H1 (cell line): ENCODE results near the gene GGCX. TPM values are rescaled to one million over a fixed set of nuclear protein-coding genes. Genes with fewer than 3 reads are reported as not detected.
A peak's percentile ranks its signal among the peaks of the same experiment; 100 is the strongest.

Source experiments
- CTCF ChIA-PET: fragments of 300-600 bp; sonication (Branson Sonifier 250); formaldehyde crosslinking; loops from one replicate; lab custom pipeline; 2021; ENCODE audit not compliant: partially characterized antibody; lab: Charles Lee
- POLR2A ChIA-PET: fragments of 300-600 bp; sonication (Branson Sonifier 250); formaldehyde crosslinking; loops from one replicate; lab custom pipeline; 2021; ENCODE audit warnings: inconsistent platforms; ENCODE audit not compliant: partially characterized antibody; lab: Charles Lee
- DNase-seq, 2 experiments: peaks; one replicate each; pipeline versions ENCODE4 v3.0.0 to v3.0.0-alpha.2; 2010 to 2022; ENCODE audit warnings: low spot score in 2 of 2, low read depth in 1 of 2, mixed read lengths in 1 of 2
- FAIRE-seq: peaks from 2 replicates; lab custom pipeline; 2011; peaks lifted over from hg19 to GRCh38; lab: Jason Lieb, UNC
- H2AFZ ChIP-seq: 2 replicates; pipeline ENCODE4 v1.8.1; 2012; ENCODE audit warnings: low read length, inconsistent platforms
- H2AK5ac ChIP-seq: 2 replicates; pipeline ENCODE4 v1.6.1; 2013; ENCODE audit warnings: low read depth, low read length
- H2BK120ac ChIP-seq: replicated peaks from 2 replicates; pipeline ENCODE3; 2013; ENCODE audit warnings: low read depth, low read length, inconsistent platforms
- H2BK12ac ChIP-seq: 2 replicates; pipeline ENCODE4 v1.6.1; 2013; ENCODE audit warnings: low read depth, low read length
- H2BK15ac ChIP-seq: 2 replicates; pipeline ENCODE4 v1.6.1; 2013; ENCODE audit warnings: low read length
- H2BK20ac ChIP-seq: 2 replicates; pipeline ENCODE4 v1.6.1; 2013; ENCODE audit warnings: low read length
- H2BK5ac ChIP-seq: 2 replicates; pipeline ENCODE4 v1.6.1; 2013; ENCODE audit warnings: low read depth, low read length
- H3K14ac ChIP-seq: 2 replicates; pipeline ENCODE4 v1.6.1; 2013; ENCODE audit warnings: inconsistent platforms; ENCODE audit not compliant: insufficient read length
- H3K18ac ChIP-seq: 2 replicates; pipeline ENCODE4 v1.6.1; 2013; ENCODE audit warnings: low read length; ENCODE audit errors: extremely low read depth
- H3K23ac ChIP-seq: 2 replicates; pipeline ENCODE4 v1.6.1; 2013; ENCODE audit warnings: inconsistent platforms; ENCODE audit not compliant: insufficient read length
- H3K23me2 ChIP-seq: 2 replicates; pipeline ENCODE4 v1.6.1; 2013; ENCODE audit warnings: low read depth, low read length
- H3K27ac ChIP-seq: 2 replicates; pipeline ENCODE4 v1.6.1; 2011; ENCODE audit warnings: low read depth, low read length, inconsistent platforms
- H3K27me3 ChIP-seq, 4 experiments: replicated peaks in 1 of 4; 1 replicate in 1 of 4; 2 replicates in 3 of 4; pipeline versions ENCODE4 v1.6.1 to v1.8.1; 2011 to 2013; ENCODE audit warnings: low read length in 3 of 4, mild to moderate bottlenecking in 3 of 4, inconsistent platforms in 2 of 4, mixed read lengths in 2 of 4, moderate library complexity in 1 of 4; ENCODE audit not compliant: control insufficient read depth in 3 of 4, insufficient read depth in 3 of 4; ENCODE audit errors: extremely low read depth in 1 of 4
- H3K36me3 ChIP-seq, 4 experiments: 2 replicates each; pipeline versions ENCODE4 v1.6.1 to v1.8.1; 2011 to 2013; ENCODE audit warnings: mild to moderate bottlenecking in 4 of 4, low read length in 3 of 4, moderate library complexity in 2 of 4, control low read depth in 1 of 4, inconsistent platforms in 1 of 4; ENCODE audit not compliant: insufficient read depth in 4 of 4, control insufficient read depth in 2 of 4
- H3K4ac ChIP-seq: replicated peaks from 2 replicates; pipeline ENCODE3; 2013; ENCODE audit warnings: low read length, low read depth, mixed read lengths, inconsistent platforms; ENCODE audit not compliant: insufficient read length
- H3K4me1 ChIP-seq, 4 experiments: replicated peaks in 1 of 4; 1 replicate in 1 of 4; 2 replicates in 3 of 4; pipeline versions ENCODE4 v1.6.1 to v1.8.1; 2011 to 2013; ENCODE audit warnings: low read length in 3 of 4, inconsistent platforms in 2 of 4, mixed read lengths in 1 of 4; ENCODE audit not compliant: insufficient read depth in 4 of 4, control insufficient read depth in 3 of 4
- H3K4me2 ChIP-seq, 2 experiments: 2 replicates each; pipeline versions ENCODE4 v1.6.1 to v1.8.1; 2011 to 2013; ENCODE audit warnings: low read depth in 2 of 2, low read length in 2 of 2, control low read depth in 1 of 2, inconsistent platforms in 1 of 2, mild to moderate bottlenecking in 1 of 2; ENCODE audit not compliant: insufficient read depth in 1 of 2
- H3K4me3 ChIP-seq, 4 experiments: fragments of 200-600, 300-600 bp in 1 of 4; sonication (generic), shearing (Covaris generic), sonication (Bioruptor Twin) in 1 of 4; 2 replicates each; pipeline versions ENCODE4 v1.5.1 to v1.8.1; 2011 to 2016; ENCODE audit warnings: low read length in 4 of 4, low read depth in 3 of 4, control low read depth in 2 of 4, inconsistent platforms in 2 of 4, mild to moderate bottlenecking in 2 of 4, mixed read lengths in 1 of 4, moderate library complexity in 1 of 4; ENCODE audit not compliant: insufficient read depth in 2 of 4; ENCODE audit errors: extremely low read depth in 1 of 4
- H3K56ac ChIP-seq: replicated peaks from 2 replicates; pipeline ENCODE3; 2013; ENCODE audit warnings: low read depth, mild to moderate bottlenecking, mixed read lengths, low read length, inconsistent platforms; ENCODE audit not compliant: insufficient read length
- H3K79me1 ChIP-seq: 2 replicates; pipeline ENCODE4 v1.6.1; 2013; ENCODE audit warnings: low read depth, low read length, control low read depth
- H3K79me2 ChIP-seq, 2 experiments: 2 replicates each; pipeline versions ENCODE4 v1.6.1 to v1.8.1; 2012 to 2013; ENCODE audit warnings: low read length in 2 of 2, mild to moderate bottlenecking in 2 of 2, inconsistent platforms in 1 of 2; ENCODE audit not compliant: insufficient read depth in 2 of 2, control insufficient read depth in 1 of 2
- H3K9ac ChIP-seq, 4 experiments: replicated peaks in 1 of 4; 1 replicate in 1 of 4; 2 replicates in 3 of 4; pipeline versions ENCODE4 v1.6.1 to v1.8.1; 2011 to 2013; ENCODE audit warnings: low read depth in 3 of 4, low read length in 3 of 4, control low read depth in 2 of 4, mild to moderate bottlenecking in 2 of 4, moderate library complexity in 2 of 4, inconsistent platforms in 1 of 4; ENCODE audit errors: extremely low read depth in 1 of 4
- H3K9me3 ChIP-seq, 2 experiments: 2 replicates each; pipeline versions ENCODE4 v1.6.1 to v1.8.1; 2012 to 2013; ENCODE audit warnings: mild to moderate bottlenecking in 2 of 2, moderate library complexity in 2 of 2, control low read depth in 1 of 2, inconsistent platforms in 1 of 2, low read depth in 1 of 2, low read length in 1 of 2, mixed read lengths in 1 of 2; ENCODE audit not compliant: insufficient read depth in 2 of 2
- H4K20me1 ChIP-seq, 2 experiments: replicated peaks in 1 of 2; 2 replicates each; pipeline versions ENCODE3 to v1.8.1; 2011 to 2013; ENCODE audit warnings: inconsistent platforms in 2 of 2, low read length in 2 of 2, mild to moderate bottlenecking in 1 of 2; ENCODE audit not compliant: insufficient read depth in 2 of 2, control insufficient read depth in 1 of 2
- H4K5ac ChIP-seq: 2 replicates; pipeline ENCODE4 v1.6.1; 2013; ENCODE audit warnings: low read length, low read depth, mixed read lengths, inconsistent platforms; ENCODE audit not compliant: insufficient read length
- H4K8ac ChIP-seq: 2 replicates; pipeline ENCODE4 v1.8.0; 2013; ENCODE audit warnings: mild to moderate bottlenecking, moderate library complexity, low read length, inconsistent platforms; ENCODE audit not compliant: insufficient read depth; ENCODE audit errors: extremely low read depth
- H4K91ac ChIP-seq: replicated peaks from 2 replicates; pipeline ENCODE3; 2013; ENCODE audit warnings: low read length, mixed read lengths, inconsistent platforms; ENCODE audit not compliant: insufficient read length
- ATF2 ChIP-seq: IDR thresholded peaks from 2 replicates; pipeline ENCODE4 v1.6.1; 2012; ENCODE audit warnings: low read length, inconsistent platforms
- BCL11A ChIP-seq, 2 experiments: IDR thresholded peaks; one replicate each; pipeline ENCODE4 v1.6.1; 2011; ENCODE audit warnings: low read depth in 2 of 2, low read length in 2 of 2, mild to moderate bottlenecking in 2 of 2
- EGR1 ChIP-seq: IDR thresholded peaks from 2 replicates; pipeline ENCODE4 v1.6.1; 2011; ENCODE audit warnings: low read depth, low read length, borderline replicate concordance
- KDM1A ChIP-seq: fragments of 200-600, 300-600 bp; sonication (generic); IDR thresholded peaks from 2 replicates; pipeline ENCODE4 v1.7.1; 2016; ENCODE audit warnings: mild to moderate bottlenecking, low read length, borderline replicate concordance
- SRF ChIP-seq: IDR thresholded peaks from 2 replicates; pipeline ENCODE4 v1.6.1; 2011; ENCODE audit warnings: mild to moderate bottlenecking, low read depth, low read length, moderate library complexity
- SUZ12 ChIP-seq: fragments of 200-600 bp; sonication (generic); IDR thresholded peaks from 2 replicates; pipeline ENCODE4 v1.6.1; 2012; ENCODE audit warnings: mild to moderate bottlenecking, inconsistent platforms, low read length, moderate library complexity, mixed read lengths
- TCF12 ChIP-seq: IDR thresholded peaks from 2 replicates; pipeline ENCODE4 v1.6.1; 2011; ENCODE audit warnings: low read depth, mild to moderate bottlenecking, low read length
- whole genome bisulfite sequencing, 2 experiments: shearing (Covaris generic) in 1 of 2; methylation state at CpG; one replicate each; pipeline versions ENCODE4 v1.1.6 to v1.1.7; 2013 to 2015; ENCODE audit warnings: low lambda C conversion rate in 2 of 2, mixed read lengths in 2 of 2, inconsistent platforms in 1 of 2, low coverage in 1 of 2, missing lambda C conversion rate in 1 of 2; ENCODE audit not compliant: insufficient replicate concordance in 2 of 2, insufficient coverage in 1 of 2, insufficient read length in 1 of 2; ENCODE audit errors: extremely low coverage in 1 of 2, missing lambda C conversion rate in 1 of 2; 5-methylcytosine and 5-hydroxymethylcytosine counted together
- polyA plus RNA-seq, 7 experiments: library from polyadenylated mRNA; depleted of rRNA in 3 of 7; stranded (reverse) in 5 of 7; unstranded in 2 of 7; fragments of >200 nt in 5 of 7; fragments of 200-250 nt in 2 of 7; gene quantifications; 1 replicate in 5 of 7; 2 replicates in 1 of 7; 4 replicates in 1 of 7; pipeline versions ENCODE4 v1.2.1 to v1.2.3, GENCODE V29; 2011 to 2013; ENCODE audit warnings: missing spikeins in 2 of 7, mixed read lengths in 2 of 7
- total RNA-seq: library from RNA; stranded (reverse); fragmentation: NEBNext Ultra II Directional; extraction: Animal tissue kit (Norgen Biotek cat#: 25700); gene quantifications from 2 replicates; pipeline ENCODE4 v1.2.1, GENCODE V29; 2021
- TF ChIP-seq, protein P1 (sequence below): IDR thresholded peaks from 2 replicates; pipeline ENCODE4 v1.6.1; 2012; ENCODE audit warnings: inconsistent platforms

The GGCX gene
- total and polyA plus RNA-seq, 2 of the 8 experiments (the other 6 are each of a cell fraction or from before 2014, with no cell fraction given), result 29.4 to 33.8 TPM

DNA sequence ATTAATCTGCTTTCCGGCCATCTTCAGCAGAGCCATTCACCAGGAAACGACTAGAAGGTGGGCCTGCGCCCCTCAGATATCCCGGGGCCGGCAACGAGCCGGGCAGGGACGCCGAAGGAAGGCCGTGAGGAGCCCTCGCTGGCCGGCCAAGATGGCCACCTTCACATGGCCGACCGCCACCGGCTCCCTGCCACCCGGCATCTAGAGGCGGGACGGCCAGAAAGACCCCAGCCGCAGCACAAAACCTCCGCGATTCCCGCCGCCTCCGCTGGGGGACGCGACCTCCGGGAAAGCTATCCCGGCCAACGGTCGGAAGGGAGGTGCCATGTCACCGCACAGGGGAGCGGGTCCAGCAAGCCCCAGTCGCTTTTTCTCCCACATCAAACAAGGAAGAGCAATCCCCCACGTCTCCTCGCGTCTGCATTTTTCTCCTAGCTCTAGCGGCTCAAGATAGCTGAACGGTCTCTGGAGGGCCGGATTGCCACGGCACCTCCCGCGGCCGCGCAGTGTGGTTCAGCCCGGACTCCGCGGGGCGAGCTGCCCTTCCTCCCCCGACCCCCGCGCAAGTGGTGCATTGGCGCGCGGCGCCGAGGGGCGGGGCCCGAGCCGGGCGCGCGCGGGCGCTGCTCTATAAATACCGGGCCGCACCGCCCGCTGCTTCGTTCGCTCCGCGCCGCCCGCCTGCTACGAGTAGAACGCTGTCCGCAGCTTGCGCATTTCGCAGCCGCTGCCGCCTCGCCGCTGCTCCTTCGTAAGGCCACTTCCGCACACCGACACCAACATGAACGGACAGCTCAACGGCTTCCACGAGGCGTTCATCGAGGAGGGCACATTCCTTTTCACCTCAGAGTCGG is 22.6 kb downstream of the GGCX start, which contains the start of gene MAT2A:
Gene MAT2A (plus strand): TSS at position 662 of the 854 bp plus-strand sequence. CDS start 120 bp downstream, at position 782.
- peak within 1 kb of the TSS; percentile 99 for H3K56ac ChIP-seq
- H3K9ac ChIP-seq, result peak within 1 kb of the TSS; percentile 97 to 100 (median 100)
- peaks cover 2 to 7% (median 5%) of the 10 kb centered on the region in 4 experiments; a peak in 4 of 7 replicates for H3K4me1 ChIP-seq
- no peak for TF ChIP-seq BCL11A (IDR thresholded peaks at IDR 0.05; ENCODE audit: low read depth in 2 of 2, low read length in 2 of 2)
- no peak for TF ChIP-seq KDM1A
- no peak for TF ChIP-seq SUZ12
- TF ChIP-seq SRF, result no peak
- TF ChIP-seq EGR1, result no peak; the same call in 1 of the 2 replicates
- TF ChIP-seq, protein P1, sequence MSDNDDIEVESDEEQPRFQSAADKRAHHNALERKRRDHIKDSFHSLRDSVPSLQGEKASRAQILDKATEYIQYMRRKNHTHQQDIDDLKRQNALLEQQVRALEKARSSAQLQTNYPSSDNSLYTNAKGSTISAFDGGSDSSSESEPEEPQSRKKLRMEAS, result peak; percentile 89
- TF ChIP-seq ATF2, result no peak
- 0 out of 2 replicates have a peak, but pooled peaks have one; percentile 6 for TF ChIP-seq TCF12

More for the DNA sequence above, 22.6 kb downstream of the GGCX start, which contains the start of gene MAT2A:
- H2BK120ac ChIP-seq, result peak within 1 kb of the TSS; percentile 81
- H4K20me1 ChIP-seq, result peaks cover 24 to 28% of the 10 kb centered on the region in 2 experiments
- peak within 1 kb of the TSS; percentile 100 for H2BK5ac ChIP-seq
- H2BK20ac ChIP-seq, result no peak within 1 kb of the TSS
- no peaks in the 10 kb centered on the region for H3K79me1 ChIP-seq
- H3K79me2 ChIP-seq, result peaks cover 26 to 49% of the 10 kb centered on the region in 2 experiments
- peak within 1 kb of the TSS; percentile 100 for H4K91ac ChIP-seq
- peak within 1 kb of the TSS; percentile 100 for H3K4ac ChIP-seq
- peak within 1 kb of the TSS; percentile 100 for H3K27ac ChIP-seq
- H2AK5ac ChIP-seq, result peak within 1 kb of the TSS; percentile 97
- ChIA-PET CTCF (interaction anchor here (0.7 to 7.3 kb wide), 20 partner anchors 10 to 157 kb away, joined by 3 to 84 read pairs (median 4); partner anchors contain the start of gene SH2D6), POLR2A (interaction anchor here (0.7 to 38.6 kb wide), 49 partner anchors 9 to 612 kb away, joined by 3 to 1889 read pairs (median 7); partner anchors contain the start of genes C2orf68, CAPG, ELMOD3 and GGCX)
- DNase-seq, result peak; percentile 84 to 99
- FAIRE-seq, result no peak
- no peaks in the 10 kb centered on the region for H3K9me3 ChIP-seq
- peak within 1 kb of the TSS; percentile 77 to 85 for H3K4me2 ChIP-seq
- peak within 1 kb of the TSS; percentile 100 for H4K5ac ChIP-seq
- peaks cover 27 to 40% (median 29%) of the 10 kb centered on the region in 4 experiments for H3K36me3 ChIP-seq
- peak within 1 kb of the TSS; percentile 100 for H4K8ac ChIP-seq
- peak within 1 kb of the TSS; percentile 100; the same call in 1 of the 2 replicates for H2BK15ac ChIP-seq
- no peak within 1 kb of the TSS for H2AFZ ChIP-seq
- no peaks in the 10 kb centered on the region; the same call in 1 of the 2 replicates for H3K23me2 ChIP-seq
- peak within 1 kb of the TSS; percentile 87 to 100 (median 98) for H3K4me3 ChIP-seq
- peak within 1 kb of the TSS; percentile 100 for H3K18ac ChIP-seq
- H3K27me3 ChIP-seq, result no peaks in the 10 kb centered on the region
- WGBS, 2 experiments, result 1% methylated on average over 92 of the region's 92 CpGs; no CpG with 5 or more reads in 1 of the 2 experiments
- no peak within 1 kb of the TSS for H3K23ac ChIP-seq
- H2BK12ac ChIP-seq, result peak within 1 kb of the TSS; percentile 99
- H3K14ac ChIP-seq, result no peak within 1 kb of the TSS
